Central memory CD8-positive, alpha-beta T cell (primary cell): ENCODE measurements around the gene SLC7A10.
A peak's percentile ranks its signal among the peaks of the same experiment; 100 is the strongest.

ENCODE experiments used
- ATAC-seq: fragments of 150-1000 bp; cut with Tn5 transposase; replicated peaks from 2 replicates; pipeline ENCODE4 v1.10.0; 2022; ENCODE audit warnings: mild to moderate bottlenecking, moderate FRiP score, moderate number of reproducible peaks; ENCODE audit not compliant: poor library complexity, severe bottlenecking; ENCODE audit errors: extremely low read depth
- DNase-seq, 2 donors: peaks; one replicate each; pipeline ENCODE4 v3.0.0; 2021; ENCODE audit warnings: low spot score in 2 of 2
- H3K27ac Mint-ChIP-seq: one replicate; pipeline ENCODE4 v1.8.0; 2022; ENCODE audit warnings: low read depth, mild to moderate bottlenecking, moderate library complexity, mixed read lengths
- H3K27me3 Mint-ChIP-seq: one replicate; pipeline ENCODE4 v1.8.0; 2022; ENCODE audit warnings: mixed read lengths
- H3K36me3 Mint-ChIP-seq: one replicate; pipeline ENCODE4 v1.8.0; 2022; ENCODE audit warnings: mild to moderate bottlenecking, moderate library complexity, mixed read lengths; ENCODE audit not compliant: insufficient read depth
- H3K4me1 Mint-ChIP-seq: one replicate; pipeline ENCODE4 v1.8.0; 2022; ENCODE audit warnings: mixed read lengths
- H3K4me3 Mint-ChIP-seq: one replicate; pipeline ENCODE4 v1.8.0; 2022; ENCODE audit warnings: mild to moderate bottlenecking, moderate library complexity, mixed read lengths
- H3K9me3 Mint-ChIP-seq: one replicate; pipeline ENCODE4 v1.8.0; 2022; ENCODE audit warnings: mixed read lengths

Gene SLC7A10

DNA sequence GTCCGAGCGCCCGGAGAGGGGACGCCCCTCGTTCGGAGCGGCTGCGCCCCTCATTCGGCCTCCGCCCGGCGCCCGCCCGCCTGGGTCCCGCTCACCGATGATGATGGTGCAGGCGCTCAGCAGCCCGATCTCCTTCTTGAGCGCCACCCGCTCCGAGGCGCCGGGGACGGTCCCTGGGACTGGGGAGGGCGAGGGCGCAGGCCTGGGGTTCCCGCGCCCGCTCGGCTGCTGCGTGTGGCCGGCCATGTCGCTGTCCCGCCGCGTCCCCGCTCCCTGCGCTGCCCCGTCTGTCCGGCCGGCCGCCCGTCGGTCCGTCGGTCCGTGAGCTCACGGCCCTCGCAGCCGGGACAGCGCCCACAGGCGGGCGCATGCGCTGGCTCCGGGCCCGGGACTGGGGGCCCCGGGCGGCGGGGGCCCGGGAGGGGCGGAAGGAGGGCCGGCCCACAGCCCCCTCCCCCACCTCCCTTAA lies at the start of gene SLC7A10:
Gene SLC7A10 (minus strand): TSS at position 393 of the 469 bp plus-strand sequence. CDS start 147 bp downstream, at position 246.
- H3K4me3 Mint-ChIP-seq, result peak within 1 kb of the TSS; percentile 65
- H3K27me3 Mint-ChIP-seq, result peaks cover 84% of the 10 kb centered on the region
- peaks cover 2% of the 10 kb centered on the region for H3K36me3 Mint-ChIP-seq
- H3K9me3 Mint-ChIP-seq, result peaks cover 12% of the 10 kb centered on the region
- ATAC-seq, result no peak
- no peak for DNase-seq
- H3K27ac Mint-ChIP-seq, result no peak within 1 kb of the TSS
- peaks cover 10% of the 10 kb centered on the region for H3K4me1 Mint-ChIP-seq

DNA sequence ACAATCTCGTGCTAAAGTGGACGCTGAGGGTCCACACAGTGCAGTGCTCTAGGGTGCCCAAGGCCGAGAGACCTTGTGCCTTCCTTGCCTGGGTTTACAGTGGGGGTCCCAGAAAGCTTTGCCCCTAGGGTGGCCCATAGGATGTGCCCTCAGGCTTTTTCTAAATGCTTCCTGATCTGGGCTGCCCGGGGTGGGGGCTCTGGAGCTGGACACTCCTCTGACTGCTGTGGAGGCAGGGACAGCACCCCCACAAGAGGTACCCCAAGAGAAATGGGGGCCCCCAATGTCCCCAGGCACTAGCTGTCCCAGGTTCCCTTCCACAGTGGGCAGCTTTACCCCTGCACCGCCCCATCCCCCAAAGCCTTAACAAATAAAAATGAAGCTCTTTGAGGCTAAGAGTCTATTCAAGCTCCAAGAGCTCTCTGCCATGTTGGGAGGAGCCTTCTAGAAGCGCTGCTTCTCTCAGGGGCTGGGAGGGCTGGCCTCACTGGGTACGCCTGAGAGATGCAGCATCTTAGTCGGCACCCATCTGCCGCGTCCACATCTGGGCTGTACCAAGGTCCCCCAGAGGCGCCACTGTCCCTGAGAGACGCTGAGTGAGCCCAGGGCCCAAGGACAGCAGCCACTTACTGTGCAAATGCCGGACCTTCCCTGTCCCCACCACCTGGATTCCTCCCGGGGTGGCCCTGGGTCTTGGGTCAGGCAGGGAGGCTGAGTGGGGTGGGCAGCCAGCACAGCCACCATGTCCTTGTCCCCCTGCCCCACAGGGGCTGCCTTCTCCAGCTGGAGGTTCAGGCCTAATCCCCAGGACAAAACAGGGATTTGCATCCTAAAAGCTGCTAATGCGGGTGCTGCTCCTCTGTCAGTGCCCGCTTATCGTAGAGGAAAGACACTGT lies 49.3 kb upstream of the SLC7A10 start:
- DNase-seq (no peak), ATAC-seq (no peak)
- no peaks in the 10 kb centered on the region for H3K36me3 Mint-ChIP-seq
- no peaks in the 10 kb centered on the region for H3K9me3 Mint-ChIP-seq
- peaks cover 9% of the 10 kb centered on the region for H3K27me3 Mint-ChIP-seq
- peaks cover 6% of the 10 kb centered on the region for H3K4me1 Mint-ChIP-seq
- no peak overlapping the region for H3K4me3 Mint-ChIP-seq
- no peak overlapping the region for H3K27ac Mint-ChIP-seq

DNA sequence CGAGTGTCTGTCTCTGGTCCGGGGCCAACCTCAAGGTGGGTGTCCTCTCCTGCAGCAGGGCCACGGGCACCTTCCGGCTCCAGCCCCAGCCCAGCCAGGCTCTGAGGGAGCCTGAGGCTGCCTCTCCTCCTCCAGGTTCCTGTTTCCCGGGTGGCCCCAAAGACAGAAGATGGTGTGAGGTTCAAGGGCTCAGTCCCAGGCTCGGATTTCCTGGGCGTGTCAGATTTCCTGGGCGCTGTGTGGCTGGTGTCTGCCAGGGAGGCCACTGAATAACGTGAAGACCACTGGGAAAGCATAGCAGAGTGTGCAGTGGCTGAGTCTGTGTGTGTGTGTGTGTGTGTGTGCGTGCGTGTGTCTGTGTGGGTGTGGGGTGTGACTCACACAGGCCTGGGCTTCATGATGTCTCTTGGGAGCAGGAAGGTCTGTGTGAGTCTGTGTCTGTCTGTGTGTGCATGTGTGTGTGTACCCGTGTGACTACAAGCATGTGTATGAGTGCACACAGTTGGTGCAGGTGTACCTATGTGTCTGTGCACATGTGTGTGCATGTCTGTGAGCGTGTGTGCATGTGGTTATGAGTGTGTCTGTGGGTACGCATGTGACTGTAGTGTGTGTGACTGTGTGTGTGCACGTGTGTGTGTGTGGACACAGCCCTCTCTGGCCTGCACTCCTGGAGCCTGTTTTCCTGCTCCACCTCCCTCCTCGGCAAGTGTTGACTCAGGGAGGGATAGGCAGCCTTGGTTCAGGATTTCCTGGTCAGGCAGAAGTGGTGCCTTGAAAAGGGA lies 48.4 kb upstream of the SLC7A10 start:
- Mint-ChIP-seq H3K4me1 (peaks cover 6% of the 10 kb centered on the region), H3K27ac (peak overlapping the region; percentile 61), H3K9me3 (no peaks in the 10 kb centered on the region), H3K4me3 (no peak overlapping the region), H3K27me3 (peaks cover 9% of the 10 kb centered on the region), H3K36me3 (no peaks in the 10 kb centered on the region)
- DNase-seq, result no peak
- no peak for ATAC-seq

DNA sequence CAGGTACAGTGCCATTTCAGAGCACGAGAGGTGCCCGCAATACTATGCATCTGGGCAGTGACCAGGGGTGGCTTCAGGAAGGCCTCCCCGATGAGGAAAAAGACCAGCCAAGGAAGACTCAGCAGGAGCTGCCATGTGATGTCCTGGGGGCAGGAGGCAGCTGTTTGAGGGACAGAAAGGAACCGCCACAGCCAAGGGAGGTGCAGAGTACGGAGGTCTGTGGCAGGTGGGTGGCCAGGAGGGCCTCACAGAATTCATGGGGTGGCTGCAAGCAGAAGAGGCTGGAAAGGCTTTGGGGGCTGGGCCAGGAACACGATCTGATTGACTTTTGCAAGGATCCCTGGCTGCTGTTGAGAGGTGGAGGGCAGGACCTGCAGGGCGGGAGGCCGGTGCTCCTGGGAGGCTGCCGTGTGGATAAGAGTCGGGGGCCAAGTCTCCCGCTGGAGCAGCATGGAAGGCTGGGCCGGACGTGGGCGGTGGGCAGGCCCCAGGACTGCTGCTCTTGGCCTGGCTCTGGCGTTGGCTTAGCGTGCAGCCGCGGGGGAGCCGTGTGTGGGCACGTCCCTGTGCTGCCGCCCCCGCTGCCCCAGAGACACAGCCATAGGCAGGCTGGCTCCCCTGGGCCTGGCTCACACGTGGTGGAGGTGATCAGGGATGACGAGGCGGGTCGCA lies 47.6 kb upstream of the SLC7A10 start:
- H3K9me3 Mint-ChIP-seq, result no peaks in the 10 kb centered on the region
- H3K36me3 Mint-ChIP-seq, result no peaks in the 10 kb centered on the region
- H3K27me3 Mint-ChIP-seq, result peaks cover 9% of the 10 kb centered on the region
- no peak for ATAC-seq
- H3K4me3 Mint-ChIP-seq, result no peak overlapping the region
- no peak overlapping the region for H3K27ac Mint-ChIP-seq
- DNase-seq, result no peak
- peaks cover 6% of the 10 kb centered on the region for H3K4me1 Mint-ChIP-seq

DNA sequence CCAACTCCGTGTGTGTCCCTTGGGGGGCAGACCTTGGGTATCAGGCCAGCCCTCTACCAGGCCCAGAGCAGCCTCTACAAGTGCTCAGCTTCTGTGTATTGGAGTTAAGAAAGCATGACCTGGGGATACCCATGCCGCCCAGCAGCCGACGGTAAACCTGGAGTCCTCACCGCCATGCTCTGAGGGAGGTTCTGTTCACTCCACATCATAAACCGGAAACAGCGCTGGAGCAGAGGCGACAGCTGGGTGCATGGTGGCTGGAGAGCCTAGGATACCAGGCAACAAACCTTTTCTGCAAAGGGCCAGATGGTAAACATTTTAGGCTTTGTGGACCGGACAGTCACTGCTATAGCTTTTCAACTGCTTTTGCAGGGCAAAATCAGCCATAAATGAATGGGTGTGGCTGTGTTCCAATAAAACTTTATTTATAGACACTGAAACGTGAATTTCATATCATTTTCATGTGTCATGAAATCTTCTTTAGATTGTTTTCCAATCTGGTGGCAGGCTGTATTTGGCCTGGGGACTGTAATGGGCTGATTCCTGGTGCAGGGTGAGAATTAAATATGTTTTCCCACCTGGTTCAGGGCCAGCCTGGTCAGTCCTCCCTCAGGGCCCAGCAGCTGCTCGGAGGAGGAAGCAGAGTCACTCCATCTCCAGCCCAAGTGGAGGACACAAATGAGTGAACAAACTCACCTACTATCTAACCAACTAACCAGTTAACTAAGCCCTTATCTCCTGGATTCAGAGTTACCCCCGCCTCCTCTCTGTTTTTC lies 45.8 kb upstream of the SLC7A10 start:
- Mint-ChIP-seq H3K27ac (no peak overlapping the region), H3K9me3 (no peaks in the 10 kb centered on the region), H3K4me3 (no peak overlapping the region), H3K36me3 (no peaks in the 10 kb centered on the region), H3K27me3 (peaks cover 9% of the 10 kb centered on the region), H3K4me1 (peaks cover 6% of the 10 kb centered on the region)
- DNase-seq (no peak), ATAC-seq (no peak)

DNA sequence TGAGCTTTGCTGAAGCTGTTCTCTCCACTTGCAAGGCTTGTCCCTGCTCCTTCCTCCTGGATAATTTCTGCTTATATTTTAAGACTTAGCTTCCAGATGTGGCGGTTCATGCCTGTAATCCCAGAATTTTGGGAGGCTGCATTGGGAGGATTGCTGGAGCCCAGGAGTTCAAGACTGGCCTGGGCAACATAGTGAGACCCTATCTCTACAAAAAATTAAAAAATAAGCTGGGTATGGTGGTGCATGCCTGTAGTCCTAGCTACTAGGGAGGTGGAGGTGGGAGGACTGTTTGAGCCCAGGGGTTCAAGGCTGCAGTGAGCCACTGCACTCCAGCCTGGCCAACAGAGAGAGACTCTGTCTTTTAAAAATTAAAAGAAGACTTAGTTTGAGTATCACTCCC lies 45.1 kb upstream of the SLC7A10 start:
- Mint-ChIP-seq H3K36me3 (no peaks in the 10 kb centered on the region), H3K27me3 (peaks cover 9% of the 10 kb centered on the region), H3K9me3 (no peaks in the 10 kb centered on the region), H3K4me3 (no peak overlapping the region), H3K27ac (no peak overlapping the region), H3K4me1 (peaks cover 6% of the 10 kb centered on the region)
- ATAC-seq, result no peak
- no peak for DNase-seq

DNA sequence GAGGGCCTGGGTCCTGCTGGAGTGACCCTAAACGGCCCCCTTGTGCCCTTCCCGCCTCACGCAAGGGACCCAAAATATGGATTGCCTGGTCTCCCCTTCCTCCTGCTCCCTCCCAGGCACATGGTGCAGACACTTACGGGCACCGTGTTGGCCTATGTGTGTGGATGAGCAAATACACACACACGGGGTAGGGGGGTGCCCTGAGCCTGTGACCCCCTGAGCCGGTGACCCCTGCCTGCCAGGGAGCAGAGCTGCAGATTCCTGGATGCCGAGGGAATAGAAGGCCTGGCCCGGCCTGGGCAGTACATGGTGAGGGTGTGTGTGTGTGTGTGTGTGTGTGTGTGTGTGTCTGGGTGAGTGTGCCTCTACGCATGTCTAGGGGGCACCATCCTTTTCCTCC lies 43.4 kb upstream of the SLC7A10 start:
- Mint-ChIP-seq H3K36me3 (no peaks in the 10 kb centered on the region), H3K27ac (no peak overlapping the region), H3K27me3 (peaks cover 18% of the 10 kb centered on the region), H3K4me3 (no peak overlapping the region), H3K4me1 (peaks cover 8% of the 10 kb centered on the region), H3K9me3 (no peaks in the 10 kb centered on the region)
- ATAC-seq (no peak), DNase-seq (no peak)

DNA sequence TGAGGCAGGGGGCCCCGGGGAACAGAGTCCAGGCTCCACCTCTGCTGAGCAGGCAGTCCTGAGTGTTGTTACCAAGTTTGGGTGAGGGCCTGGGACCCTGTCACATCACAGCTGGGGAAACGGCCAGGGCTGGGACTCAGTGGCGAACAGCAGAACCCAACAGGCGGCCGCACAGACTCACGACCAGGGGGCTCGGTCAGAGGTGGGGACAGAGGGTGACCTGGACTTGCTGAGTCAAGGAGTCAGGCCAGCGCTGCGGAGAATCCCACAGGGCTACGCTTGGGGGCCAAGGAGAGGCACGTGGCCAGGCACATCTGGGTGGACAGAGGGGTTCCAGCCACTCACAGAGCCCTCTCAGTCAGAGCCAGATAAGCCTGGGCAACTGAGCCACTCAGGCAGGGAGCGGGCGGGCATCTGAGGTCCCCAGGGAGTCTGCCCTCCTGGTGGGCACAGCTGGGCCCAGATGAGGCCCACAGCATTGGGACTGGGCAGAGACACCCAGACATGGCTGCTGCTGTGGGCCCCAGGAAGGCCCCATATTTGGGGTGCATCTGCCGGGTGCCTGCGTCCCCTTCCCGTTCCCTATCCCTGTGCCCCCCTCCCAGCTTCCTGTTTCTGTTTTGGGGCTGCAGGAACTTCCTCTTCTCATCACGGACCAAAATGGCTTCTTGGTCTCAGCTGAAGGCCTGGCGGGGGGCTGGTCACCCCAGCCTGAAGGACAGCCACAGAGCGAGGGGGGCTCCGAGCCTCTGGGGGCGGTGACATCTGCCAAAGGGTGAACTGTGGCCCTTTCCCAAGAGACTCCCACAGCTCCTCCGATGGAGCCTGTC lies 42.7 kb upstream of the SLC7A10 start:
- no peaks in the 10 kb centered on the region for H3K36me3 Mint-ChIP-seq
- no peak for ATAC-seq
- peaks cover 5% of the 10 kb centered on the region for H3K4me1 Mint-ChIP-seq
- DNase-seq, result no peak
- no peak overlapping the region for H3K4me3 Mint-ChIP-seq
- peaks cover 19% of the 10 kb centered on the region for H3K27me3 Mint-ChIP-seq
- H3K27ac Mint-ChIP-seq, result no peak overlapping the region
- H3K9me3 Mint-ChIP-seq, result no peaks in the 10 kb centered on the region

DNA sequence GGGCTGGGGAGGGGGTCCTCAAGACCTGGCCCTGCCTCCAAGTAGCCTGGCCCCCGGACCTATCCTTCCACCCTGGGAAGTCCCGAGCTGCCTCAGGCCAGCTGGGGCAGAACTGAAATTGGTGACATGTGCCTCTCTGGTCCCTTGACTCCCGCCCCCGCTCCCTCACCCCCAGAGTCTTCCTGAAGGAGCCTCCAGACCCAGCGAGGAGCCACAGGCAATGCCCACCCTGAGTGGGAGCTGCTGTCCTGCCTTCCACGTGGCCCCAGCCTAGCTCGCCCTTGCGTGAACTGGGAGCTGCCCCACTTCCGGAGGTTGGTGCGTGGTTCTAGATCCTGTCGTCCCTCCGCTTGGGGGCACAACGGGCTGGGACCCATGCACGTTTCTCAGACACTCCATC lies 42.1 kb upstream of the SLC7A10 start:
- ATAC-seq (no peak), DNase-seq (no peak)
- Mint-ChIP-seq H3K4me3 (no peak overlapping the region), H3K9me3 (no peaks in the 10 kb centered on the region), H3K27me3 (peaks cover 19% of the 10 kb centered on the region), H3K36me3 (no peaks in the 10 kb centered on the region), H3K27ac (no peak overlapping the region), H3K4me1 (peaks cover 6% of the 10 kb centered on the region)

DNA sequence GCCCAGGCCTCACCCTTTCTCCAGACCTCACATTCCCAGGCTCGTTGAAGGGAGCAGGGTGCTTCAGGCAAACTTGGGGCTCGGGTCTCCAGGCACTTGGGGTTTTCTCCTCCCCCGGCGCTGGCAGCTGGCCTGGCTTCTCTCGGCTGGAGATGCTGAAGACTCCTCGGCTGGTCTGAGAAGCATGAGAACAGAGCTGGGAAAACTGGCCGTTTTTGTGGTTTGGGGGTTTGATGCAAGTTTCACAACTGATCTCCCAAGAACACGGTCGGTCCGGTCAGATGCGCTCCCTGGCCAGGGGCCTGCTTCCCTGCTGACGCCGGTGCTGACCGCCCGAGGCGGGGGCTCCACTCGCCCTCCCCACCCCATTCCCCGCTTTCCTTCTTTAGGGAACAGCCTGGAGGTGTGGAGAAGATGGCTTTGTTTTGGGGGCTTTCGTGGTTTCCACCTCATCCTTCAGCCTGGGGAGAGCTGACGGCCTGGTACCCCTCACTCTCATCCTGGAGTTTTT lies 41.4 kb upstream of the SLC7A10 start:
- ATAC-seq (no peak), DNase-seq (no peak)
- Mint-ChIP-seq H3K9me3 (no peaks in the 10 kb centered on the region), H3K4me3 (no peak overlapping the region), H3K27ac (no peak overlapping the region), H3K36me3 (no peaks in the 10 kb centered on the region), H3K4me1 (peaks cover 13% of the 10 kb centered on the region), H3K27me3 (peaks cover 14% of the 10 kb centered on the region)

DNA sequence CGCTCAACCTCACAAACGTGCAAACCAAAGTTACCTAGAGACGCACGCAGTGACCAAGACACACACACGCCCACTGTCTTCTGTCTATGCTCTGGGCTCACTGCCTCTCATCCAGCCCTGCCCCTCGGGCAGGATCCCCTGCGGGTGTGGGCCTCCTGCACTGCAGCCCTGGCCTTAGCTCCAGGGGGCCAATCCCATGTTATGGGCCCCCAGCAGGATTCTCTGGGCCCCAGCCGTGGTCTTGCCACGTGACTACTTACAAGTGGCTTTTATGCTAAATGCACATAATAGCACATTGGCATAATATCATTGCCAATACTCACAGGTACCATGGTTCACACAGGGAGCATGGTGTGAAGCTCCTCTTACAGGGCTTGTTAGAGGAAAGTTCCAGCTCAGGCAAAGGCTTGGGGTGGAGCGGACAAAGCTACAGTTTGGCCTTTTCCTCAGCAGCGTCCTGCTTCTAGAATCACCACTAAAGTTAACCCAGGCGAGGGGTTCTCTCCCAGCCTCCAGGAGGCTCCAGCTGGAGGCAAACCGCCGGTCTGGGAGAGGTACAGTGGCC lies 39.3 kb upstream of the SLC7A10 start:
- Mint-ChIP-seq H3K9me3 (no peaks in the 10 kb centered on the region), H3K27ac (no peak overlapping the region), H3K36me3 (peaks cover 2% of the 10 kb centered on the region), H3K4me1 (peaks cover 26% of the 10 kb centered on the region), H3K4me3 (no peak overlapping the region), H3K27me3 (peaks cover 11% of the 10 kb centered on the region)
- DNase-seq, result no peak
- ATAC-seq, result no peak
